A549 (cell line): ENCODE measurements around the gene APOL2.
"Not testable (repeated sequence)": the region's sequence is repeated elsewhere in the genome, so short reads cannot be mapped to it uniquely, and the experiment has no call there.

Source experiments
- EP300 ChIP-seq, 2 experiments: fragments of >200 bp; sonication (Bioruptor Twin); formaldehyde crosslinking; IDR thresholded peaks; 2 replicates in 1 of 2; 3 replicates in 1 of 2; pipeline ENCODE4 v1.6.1; 2016 to 2017
- FOSL2 ChIP-seq, 2 experiments: fragments of 450-650 bp in 1 of 2; fragments of >200 bp in 1 of 2; sonication (Bioruptor Twin) in 1 of 2; formaldehyde crosslinking; IDR thresholded peaks; 2 replicates each; pipeline versions ENCODE4 v1.5.0 to v1.6.1; 2016 to 2020; ENCODE audit warnings: mild to moderate bottlenecking in 1 of 2, moderate library complexity in 1 of 2
- HOXA7 ChIP-seq: fragments of 250-450 bp; sonication (Bioruptor Pico); IDR thresholded peaks from 2 replicates; pipeline ENCODE4 v1.5.0; 2020; ENCODE audit warnings: mild to moderate bottlenecking, moderate library complexity
- POLR2A ChIP-seq: IDR thresholded peaks from 2 replicates; pipeline ENCODE4 v1.6.1; 2012; ENCODE audit warnings: mild to moderate bottlenecking, low read length
- POLR2AphosphoS2 ChIP-seq: conservative IDR thresholded peaks from 2 replicates; pipeline ENCODE4 v1.6.1; 2012; ENCODE audit warnings: low read length, improper control_type of control experiment, inconsistent platforms
- REST ChIP-seq: fragments of 200-600 bp; sonication (generic); IDR thresholded peaks from 2 replicates; pipeline ENCODE4 v1.6.1; 2016; ENCODE audit warnings: antibody characterized with exemption, mild to moderate bottlenecking, moderate library complexity

DNA sequence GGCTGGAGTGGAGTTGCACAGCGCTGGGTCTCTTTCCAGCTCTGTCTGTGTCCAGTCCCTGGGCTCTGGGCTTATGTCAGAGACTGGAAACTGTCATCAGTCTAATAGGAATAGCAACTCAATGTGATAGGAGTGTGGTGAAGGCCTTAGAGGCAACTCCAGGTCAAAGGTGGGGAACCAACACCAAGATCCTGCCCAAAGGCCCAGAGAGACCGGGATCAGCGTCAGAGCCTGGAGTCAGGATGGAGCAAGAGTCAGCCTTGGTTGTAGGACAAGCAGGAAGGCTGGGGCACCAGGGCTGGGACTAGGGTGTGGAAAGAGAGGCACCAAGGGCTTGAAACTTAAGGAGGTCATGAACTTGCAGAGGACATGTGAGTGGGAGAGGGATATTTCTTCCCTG is 23.0 kb upstream of the APOL2 start:
- not testable (repeated sequence) for TF ChIP-seq HOXA7 (CRISPR knock-in tag); POLR2AphosphoS2; POLR2A; EP300 (IDR thresholded peaks at IDR 0.05); REST; FOSL2 (IDR thresholded peaks at IDR 0.05); FOSL2 (CRISPR knock-in tag; IDR thresholded peaks at IDR 0.05)
